Liver (tissue), 3 donors: ENCODE data around the gene GTF2F2.

Experiments used
- CTCF ChIP-seq: fragments of 150-350 bp; IDR thresholded peaks from 2 replicates; pipeline ENCODE4 v1.5.1; 2017; ENCODE audit warnings: improper control_type of control experiment, low read depth, low read length; ENCODE audit not compliant: missing input control
- EGR1 ChIP-seq, 2 donors: IDR thresholded peaks; 2 replicates each; pipeline ENCODE4 v1.6.1; 2016 to 2018; ENCODE audit warnings: antibody characterized with exemption in 2 of 2, low read depth in 2 of 2
- MAX ChIP-seq: IDR thresholded peaks from 2 replicates; pipeline ENCODE4 v1.6.1; 2016; ENCODE audit warnings: antibody characterized with exemption
- SP1 ChIP-seq: IDR thresholded peaks from 2 replicates; pipeline ENCODE4 v1.6.1; 2018; ENCODE audit warnings: antibody characterized with exemption, mild to moderate bottlenecking
- TAF1 ChIP-seq: conservative IDR thresholded peaks from 2 replicates; pipeline ENCODE4 v1.6.1; 2016; ENCODE audit warnings: antibody characterized with exemption, mild to moderate bottlenecking
- YY1 ChIP-seq: IDR thresholded peaks from 2 replicates; pipeline ENCODE4 v1.6.1; 2016; ENCODE audit warnings: antibody characterized with exemption, mild to moderate bottlenecking
- TF ChIP-seq, protein P1 (sequence below): IDR thresholded peaks from 2 replicates; pipeline ENCODE4 v1.6.1; 2016; ENCODE audit warnings: antibody characterized with exemption, mild to moderate bottlenecking
- donor health status: healthy.
- donor health status: healthy.

GRCh38 chr13:45207319-45207718 lies 87.0 kb downstream of the GTF2F2 start:
- TF ChIP-seq MAX (no peak), CTCF (no peak), YY1 (no peak), SP1 (no peak), EGR1 (IDR thresholded peaks at IDR 0.05; ENCODE audit: low read depth in 2 of 2) (no peak), TAF1 (no peak)
- TF ChIP-seq, protein P1, sequence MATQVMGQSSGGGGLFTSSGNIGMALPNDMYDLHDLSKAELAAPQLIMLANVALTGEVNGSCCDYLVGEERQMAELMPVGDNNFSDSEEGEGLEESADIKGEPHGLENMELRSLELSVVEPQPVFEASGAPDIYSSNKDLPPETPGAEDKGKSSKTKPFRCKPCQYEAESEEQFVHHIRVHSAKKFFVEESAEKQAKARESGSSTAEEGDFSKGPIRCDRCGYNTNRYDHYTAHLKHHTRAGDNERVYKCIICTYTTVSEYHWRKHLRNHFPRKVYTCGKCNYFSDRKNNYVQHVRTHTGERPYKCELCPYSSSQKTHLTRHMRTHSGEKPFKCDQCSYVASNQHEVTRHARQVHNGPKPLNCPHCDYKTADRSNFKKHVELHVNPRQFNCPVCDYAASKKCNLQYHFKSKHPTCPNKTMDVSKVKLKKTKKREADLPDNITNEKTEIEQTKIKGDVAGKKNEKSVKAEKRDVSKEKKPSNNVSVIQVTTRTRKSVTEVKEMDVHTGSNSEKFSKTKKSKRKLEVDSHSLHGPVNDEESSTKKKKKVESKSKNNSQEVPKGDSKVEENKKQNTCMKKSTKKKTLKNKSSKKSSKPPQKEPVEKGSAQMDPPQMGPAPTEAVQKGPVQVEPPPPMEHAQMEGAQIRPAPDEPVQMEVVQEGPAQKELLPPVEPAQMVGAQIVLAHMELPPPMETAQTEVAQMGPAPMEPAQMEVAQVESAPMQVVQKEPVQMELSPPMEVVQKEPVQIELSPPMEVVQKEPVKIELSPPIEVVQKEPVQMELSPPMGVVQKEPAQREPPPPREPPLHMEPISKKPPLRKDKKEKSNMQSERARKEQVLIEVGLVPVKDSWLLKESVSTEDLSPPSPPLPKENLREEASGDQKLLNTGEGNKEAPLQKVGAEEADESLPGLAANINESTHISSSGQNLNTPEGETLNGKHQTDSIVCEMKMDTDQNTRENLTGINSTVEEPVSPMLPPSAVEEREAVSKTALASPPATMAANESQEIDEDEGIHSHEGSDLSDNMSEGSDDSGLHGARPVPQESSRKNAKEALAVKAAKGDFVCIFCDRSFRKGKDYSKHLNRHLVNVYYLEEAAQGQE, result no peak
